GM21360 (cell line): ENCODE measurements around the gene SFN.
"Not testable (repeated sequence)": the region's sequence is repeated elsewhere in the genome, so short reads cannot be mapped to it uniquely, and the experiment has no call there.

ENCODE experiments used
- ATAC-seq: cut with Tn5 transposase; IDR thresholded peaks from one replicate; pipeline ENCODE4 v1.9.1; 2021; ENCODE audit warnings: mild to moderate bottlenecking, moderate library complexity; ENCODE audit not compliant: unreplicated experiment

The SFN gene

GRCh38 chr1:26862781-26863684 lies at the start of gene SFN:
Gene SFN (plus strand): TSS chr1:26863149. CDS start chr1:26863213, 64 bp downstream.
- no peak for ATAC-seq

GRCh38 chr1:26814377-26814776 lies 48.6 kb upstream of the SFN start:
- no peak for ATAC-seq

- no peak for ATAC-seq
These were observed 48.1 kb upstream of the SFN start for GRCh38 chr1:26814893-26815292.

- ATAC-seq = peak; percentile 89
These were observed 42.1 kb upstream of the SFN start for GRCh38 chr1:26820784-26821269.

- no peak for ATAC-seq
These were observed 40.1 kb upstream of the SFN start for GRCh38 chr1:26822737-26823395.

- ATAC-seq = no peak
These were observed 38.2 kb upstream of the SFN start for GRCh38 chr1:26824731-26825130.

- peak; percentile 73 for ATAC-seq
These were observed 36.5 kb upstream of the SFN start, which contains the start of gene ZDHHC18 for GRCh38 chr1:26826261-26827105. Gene ZDHHC18 (plus strand): TSS chr1:26826688. CDS start chr1:26826805, 117 bp downstream.

GRCh38 chr1:26827106-26827604 lies 35.8 kb upstream of the SFN start:
- no peak for ATAC-seq

- no peak for ATAC-seq
These were observed 35.3 kb upstream of the SFN start for GRCh38 chr1:26827663-26828062.

GRCh38 chr1:26828411-26828991 lies 34.4 kb upstream of the SFN start:
- no peak for ATAC-seq

GRCh38 chr1:26829184-26829911 lies 33.6 kb upstream of the SFN start:
- no peak for ATAC-seq

GRCh38 chr1:26831059-26831458 lies 31.9 kb upstream of the SFN start:
- no peak for ATAC-seq

GRCh38 chr1:26831546-26832248 lies 31.3 kb upstream of the SFN start:
- no peak for ATAC-seq

- ATAC-seq = no peak
These were observed 30.5 kb upstream of the SFN start for GRCh38 chr1:26832249-26832960.

GRCh38 chr1:26833432-26834405 lies 29.2 kb upstream of the SFN start:
- peak; percentile 74 for ATAC-seq

GRCh38 chr1:26837665-26838064 lies 25.3 kb upstream of the SFN start:
- ATAC-seq = not testable (repeated sequence)
